UCSD-AML1 (cell line): ENCODE results near the gene OOSP4A.

ENCODE experiments used
- DNase-seq: peaks from one replicate; lab custom pipeline; 2025; ENCODE audit not compliant: unreplicated experiment; lab: John Stamatoyannopoulos, UW

The OOSP4A gene

GRCh38 chr11:59963733-59964132, at the start of gene OOSP4A:
TSS of gene OOSP4A (plus strand) at chr11:59964033. CDS start at chr11:59964033, 0 bp downstream.
- no peak for DNase-seq

- no peak for DNase-seq
Measured at GRCh38 chr11:59918480-59918879, 45.4 kb upstream of the OOSP4A start.

- DNase-seq = no peak
Measured at GRCh38 chr11:59918987-59919589, 44.7 kb upstream of the OOSP4A start.

- no peak for DNase-seq
Measured at GRCh38 chr11:59923813-59924212, 40.0 kb upstream of the OOSP4A start.

GRCh38 chr11:59931688-59932087, 32.1 kb upstream of the OOSP4A start:
- DNase-seq = no peak

- no peak for DNase-seq
Measured at GRCh38 chr11:59938132-59938531, 25.7 kb upstream of the OOSP4A start, which contains the start of gene OOSP1. TSS of gene OOSP1 (plus strand) at chr11:59938432. CDS start at chr11:59938455, 23 bp downstream.

- DNase-seq = no peak
Measured at GRCh38 chr11:59938718-59939117, 25.1 kb upstream of the OOSP4A start.

GRCh38 chr11:59939482-59939881, 24.4 kb upstream of the OOSP4A start:
- DNase-seq = no peak

GRCh38 chr11:59941091-59941490, 22.7 kb upstream of the OOSP4A start:
- DNase-seq = no peak

GRCh38 chr11:59943997-59944714, 19.7 kb upstream of the OOSP4A start:
- DNase-seq = no peak

- DNase-seq = no peak
Measured at GRCh38 chr11:59944720-59945119, 19.1 kb upstream of the OOSP4A start.

- DNase-seq = no peak
Measured at GRCh38 chr11:59953463-59954218, 10.2 kb upstream of the OOSP4A start.

- DNase-seq = no peak
Measured at GRCh38 chr11:59954219-59954847, 9.5 kb upstream of the OOSP4A start.

GRCh38 chr11:59957094-59957493, 6.7 kb upstream of the OOSP4A start:
- DNase-seq = no peak

- no peak for DNase-seq
Measured at GRCh38 chr11:59960502-59961381, 3.1 kb upstream of the OOSP4A start.

- no peak for DNase-seq
Measured at GRCh38 chr11:59962107-59962482, 1.7 kb upstream of the OOSP4A start.

- DNase-seq = no peak
Measured at GRCh38 chr11:59965424-59965823, 1.6 kb downstream of the OOSP4A start.

- DNase-seq = no peak
Measured at GRCh38 chr11:59966201-59966600, 2.4 kb downstream of the OOSP4A start.

GRCh38 chr11:59967677-59968394, 4.0 kb downstream of the OOSP4A start:
- no peak for DNase-seq

- no peak for DNase-seq
Measured at GRCh38 chr11:59968395-59968783, 4.6 kb downstream of the OOSP4A start.
